ENCODE results near the gene ADD1. TPM values are rescaled to one million over a fixed set of nuclear protein-coding genes. Genes with fewer than 3 reads are reported as not detected.

The ADD1 gene
- total RNA-seq, 1 donor from 2014 or later = 155 TPM

DNA sequence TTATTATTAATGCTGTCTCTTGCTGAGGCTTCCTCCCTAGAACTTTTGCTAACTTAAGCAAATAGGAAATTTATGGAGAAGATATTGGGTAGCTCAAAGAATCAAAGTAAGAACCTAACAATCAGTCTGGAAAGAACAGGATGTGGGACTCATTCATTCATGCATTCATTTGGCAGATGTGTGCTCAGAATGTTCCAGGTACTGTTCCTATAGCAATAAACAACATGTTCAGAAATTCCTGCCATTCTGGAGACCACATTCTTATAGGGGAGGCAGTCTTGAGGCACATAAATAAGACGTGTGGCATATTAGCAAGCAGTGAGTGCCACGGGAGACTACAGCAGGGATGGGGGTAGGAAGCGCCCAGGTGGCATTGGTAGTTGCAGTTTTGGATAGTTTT lies 124.7 kb downstream of the ADD1 start:
- Histone ChIP-seq H3K4me1 (ENCODE audit: control insufficient read depth in 3 of 3, insufficient read depth in 3 of 3, low read length in 3 of 3) (peaks cover 4 to 6% (median 4%) of the 10 kb centered on the region in 3 donors), H3K9me3 (ENCODE audit: control insufficient read depth in 3 of 3, low read length in 3 of 3) (no peaks in the 10 kb centered on the region), H3K36me3 (ENCODE audit: control insufficient read depth in 3 of 3, insufficient read depth in 3 of 3, low read length in 3 of 3) (peaks cover 0 to 3% (median 2%) of the 10 kb centered on the region in 3 donors), H3K4me3 (ENCODE audit: low read length in 3 of 3) (no peak overlapping the region), H3K27ac (ENCODE audit: low read depth, low read length) (no peak overlapping the region), H3K27me3 (ENCODE audit: control insufficient read depth in 3 of 3, insufficient read depth in 3 of 3, low read length in 3 of 3) (no peaks in the 10 kb centered on the region), H3K9ac (ENCODE audit: low read depth in 1 of 3, low read length in 3 of 3) (no peak overlapping the region)

DNA sequence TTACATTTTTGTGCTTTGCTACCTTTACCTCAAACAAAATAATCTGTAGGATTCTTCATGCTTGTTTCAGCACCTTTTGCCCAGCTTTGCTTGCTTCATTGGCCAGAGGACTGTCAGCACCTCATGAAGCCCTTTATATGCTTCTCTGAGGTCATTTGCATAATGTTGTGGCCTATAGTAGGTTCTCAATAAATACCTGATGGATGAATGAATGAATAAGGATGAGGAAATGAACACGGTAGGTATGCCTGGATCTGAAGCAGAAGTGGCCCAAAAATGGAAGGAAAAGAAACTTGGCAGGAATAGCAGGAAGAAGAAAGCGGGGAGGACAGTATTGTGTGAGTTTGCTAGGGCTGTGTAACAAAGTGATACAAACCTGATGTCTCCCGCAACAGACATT lies 127.6 kb downstream of the ADD1 start:
- Histone ChIP-seq H3K9ac (ENCODE audit: low read depth in 1 of 3, low read length in 3 of 3) (no peak overlapping the region), H3K27me3 (ENCODE audit: control insufficient read depth in 3 of 3, insufficient read depth in 3 of 3, low read length in 3 of 3) (no peaks in the 10 kb centered on the region), H3K4me3 (ENCODE audit: low read length in 3 of 3) (no peak overlapping the region), H3K9me3 (ENCODE audit: control insufficient read depth in 3 of 3, low read length in 3 of 3) (no peaks in the 10 kb centered on the region), H3K27ac (ENCODE audit: low read depth, low read length) (no peak overlapping the region), H3K36me3 (ENCODE audit: control insufficient read depth in 3 of 3, insufficient read depth in 3 of 3, low read length in 3 of 3) (peaks cover 0 to 2% (median 0%) of the 10 kb centered on the region in 3 donors), H3K4me1 (ENCODE audit: control insufficient read depth in 3 of 3, insufficient read depth in 3 of 3, low read length in 3 of 3) (no peaks in the 10 kb centered on the region)

DNA sequence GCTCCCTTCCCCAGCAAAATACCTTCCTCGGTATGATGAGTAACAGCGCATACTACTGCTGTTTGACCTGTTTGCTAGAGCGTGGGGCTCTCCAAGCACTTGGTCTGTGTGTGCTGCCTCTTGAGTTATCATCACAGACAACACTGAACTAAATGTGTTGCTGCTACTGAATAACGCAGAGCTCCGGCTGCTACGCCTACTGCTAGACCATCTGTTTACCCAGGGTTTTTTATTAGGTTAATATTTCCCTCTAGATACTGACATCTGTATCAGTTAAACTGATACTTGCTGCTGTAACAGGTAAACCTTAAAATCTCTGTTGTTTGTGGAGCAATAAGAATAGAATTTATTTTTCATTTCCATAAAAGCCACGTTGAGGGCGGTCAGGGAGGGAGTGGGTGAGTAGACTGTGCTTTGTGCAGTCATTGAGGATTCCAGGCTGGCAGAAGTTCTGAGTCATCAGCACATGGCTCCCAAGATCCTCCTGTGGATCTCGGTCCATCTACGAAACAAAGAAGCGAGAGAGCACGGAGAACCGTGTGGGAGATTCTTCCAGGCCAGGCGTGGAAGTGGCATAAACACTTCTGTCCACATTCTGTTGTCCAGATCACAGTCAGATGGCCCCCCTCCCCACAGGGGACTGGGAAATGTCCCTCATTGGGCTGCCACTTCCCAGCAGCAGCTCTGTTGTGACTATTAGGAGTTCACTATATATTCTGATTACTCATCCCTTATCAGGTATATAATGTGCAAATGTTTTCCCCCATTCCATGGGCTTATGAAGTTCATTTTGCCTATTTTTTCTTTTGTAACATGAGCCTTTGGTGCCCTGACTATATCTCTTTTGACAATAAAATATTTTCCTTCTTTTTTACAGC lies 133.8 kb downstream of the ADD1 start:
- H3K9ac ChIP-seq (ENCODE audit: low read depth in 1 of 3, low read length in 3 of 3) = no peak overlapping the region
- H3K9me3 ChIP-seq (ENCODE audit: control insufficient read depth in 3 of 3, low read length in 3 of 3) = peaks cover 0 to 4% (median 0%) of the 10 kb centered on the region in 3 donors
- peaks cover 0 to 2% (median 0%) of the 10 kb centered on the region in 3 donors for H3K27me3 ChIP-seq (ENCODE audit: control insufficient read depth in 3 of 3, insufficient read depth in 3 of 3, low read length in 3 of 3)
- H3K4me3 ChIP-seq (ENCODE audit: low read length in 3 of 3) = no peak overlapping the region
- H3K4me1 ChIP-seq (ENCODE audit: control insufficient read depth in 3 of 3, insufficient read depth in 3 of 3, low read length in 3 of 3) = no peaks in the 10 kb centered on the region
- no peaks in the 10 kb centered on the region for H3K36me3 ChIP-seq (ENCODE audit: control insufficient read depth in 3 of 3, insufficient read depth in 3 of 3, low read length in 3 of 3)
- no peak overlapping the region for H3K27ac ChIP-seq (ENCODE audit: low read depth, low read length)

Other genes starting within 250 kb of the ADD1 start
- 14.6 TPM for gene TNIP2, start 87.5 kb upstream of the ADD1 start, total RNA-seq
- gene SH3BP2, start 50.8 kb upstream of the ADD1 start, total RNA-seq = 7.8 TPM
- 10.4 TPM for gene NOP14, start 119.6 kb downstream of the ADD1 start, total RNA-seq
- 12.5 TPM for gene GRK4, start 119.7 kb downstream of the ADD1 start, total RNA-seq
- gene HTT-AS, start 230.7 kb downstream of the ADD1 start, total RNA-seq = not detected
- 43.8 TPM for gene HTT, start 230.8 kb downstream of the ADD1 start, total RNA-seq